ENCODE measurements around the gene TEAD4.

The TEAD4 gene

DNA sequence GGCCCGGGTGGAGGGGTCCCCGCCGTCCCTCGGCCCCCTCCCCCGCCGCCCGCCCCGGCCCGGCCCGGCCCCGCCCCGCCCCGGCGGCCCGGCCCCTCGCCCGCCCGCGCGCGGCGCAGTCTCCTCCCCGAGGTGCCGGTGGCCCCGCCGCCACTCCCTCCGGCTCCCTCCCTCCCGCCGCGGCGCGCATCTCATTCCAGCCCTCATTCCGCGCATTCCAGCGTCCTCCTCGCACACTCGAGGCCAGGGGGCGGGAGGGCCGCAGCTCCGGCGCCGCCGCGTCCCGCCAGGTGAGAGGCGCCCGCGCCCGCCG, at the start of gene TEAD4:
Gene TEAD4, plus strand, starts transcription at position 206 of the 313 bp plus-strand sequence.
- H3K4me1 ChIP-seq (ENCODE audit: control insufficient read depth, insufficient read depth, low read length), result peaks cover 8% of the 10 kb centered on the region
- H3K4me3 ChIP-seq (ENCODE audit: low read length), result peak within 1 kb of the TSS; percentile 71
- H3K27ac ChIP-seq (ENCODE audit: low read depth, low read length), result peak within 1 kb of the TSS; percentile 51
- no peak within 1 kb of the TSS for H3K9ac ChIP-seq (ENCODE audit: low read length)
- H3K36me3 ChIP-seq (ENCODE audit: control insufficient read depth, insufficient read depth, low read length), result no peaks in the 10 kb centered on the region
- H3K27me3 ChIP-seq (ENCODE audit: control insufficient read depth, insufficient read depth, low read length), result no peaks in the 10 kb centered on the region

DNA sequence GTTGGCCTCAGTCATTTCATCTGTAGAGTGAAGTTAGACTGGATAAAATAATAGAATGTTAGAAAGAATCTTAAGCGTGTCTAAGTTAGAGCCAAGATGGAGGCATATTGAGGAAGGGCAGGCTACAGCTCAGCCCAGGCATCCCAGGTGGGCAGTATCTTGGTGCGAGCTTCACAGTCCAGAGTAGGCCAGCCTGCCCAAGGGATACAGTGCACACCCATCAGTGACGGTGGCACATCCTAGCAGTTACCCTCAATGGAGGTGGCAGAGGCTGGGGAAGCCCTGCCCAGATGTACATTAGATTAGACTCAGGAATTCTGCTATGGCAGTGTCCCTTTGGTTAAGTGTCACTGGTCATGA, 47.0 kb upstream of the TEAD4 start:
- no peak overlapping the region for H3K9ac ChIP-seq (ENCODE audit: low read length)
- H3K4me3 ChIP-seq (ENCODE audit: low read length), result no peak overlapping the region
- H3K36me3 ChIP-seq (ENCODE audit: control insufficient read depth, insufficient read depth, low read length), result no peaks in the 10 kb centered on the region
- no peaks in the 10 kb centered on the region for H3K4me1 ChIP-seq (ENCODE audit: control insufficient read depth, insufficient read depth, low read length)
- H3K27me3 ChIP-seq (ENCODE audit: control insufficient read depth, insufficient read depth, low read length), result no peaks in the 10 kb centered on the region
- no peak overlapping the region for H3K27ac ChIP-seq (ENCODE audit: low read depth, low read length)

DNA sequence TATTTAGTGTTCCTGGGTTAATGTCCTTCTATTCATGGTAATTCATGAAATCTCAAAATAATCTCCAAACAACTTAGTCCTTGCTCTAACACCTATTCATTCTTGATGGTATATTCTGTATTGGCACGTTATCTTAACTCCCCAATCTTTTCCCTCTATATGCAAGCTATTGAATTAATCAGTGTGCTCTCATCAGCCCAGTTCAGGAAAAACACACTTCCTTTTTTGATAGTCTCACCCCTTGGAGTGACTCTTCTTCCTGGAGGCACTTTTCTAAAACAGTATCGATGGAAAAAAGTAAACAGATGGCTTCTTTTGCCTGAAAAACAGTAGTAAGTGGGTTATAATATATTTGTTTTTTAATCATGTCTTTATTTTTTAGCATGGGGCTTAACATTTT, 39.9 kb upstream of the TEAD4 start:
- Histone ChIP-seq H3K36me3 (ENCODE audit: control insufficient read depth, insufficient read depth, low read length) (peaks cover 10% of the 10 kb centered on the region), H3K27ac (ENCODE audit: low read depth, low read length) (no peak overlapping the region)

DNA sequence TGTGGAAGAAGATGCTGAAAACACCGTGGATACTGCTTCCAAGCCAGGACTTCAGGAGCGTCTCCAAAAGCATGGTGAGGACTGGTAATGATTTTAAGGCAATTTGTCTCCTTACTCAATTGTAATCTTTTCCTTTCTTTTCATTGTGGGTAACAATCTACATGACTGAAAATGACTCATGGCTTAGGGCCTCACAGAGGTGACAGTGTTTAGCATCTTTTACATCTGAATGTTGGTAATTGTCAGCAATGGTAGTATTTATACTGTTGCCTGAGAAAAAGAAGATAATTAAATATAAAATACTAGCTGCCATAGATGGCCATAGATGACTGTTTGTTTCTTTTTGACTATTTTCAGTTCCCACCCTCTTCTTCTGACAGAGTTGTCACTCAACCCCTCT, 36.9 kb upstream of the TEAD4 start:
- Histone ChIP-seq H3K27ac (ENCODE audit: low read depth, low read length) (no peak overlapping the region), H3K36me3 (ENCODE audit: control insufficient read depth, insufficient read depth, low read length) (peaks cover 18% of the 10 kb centered on the region), H3K4me3 (ENCODE audit: low read length) (no peak overlapping the region), H3K4me1 (ENCODE audit: control insufficient read depth, insufficient read depth, low read length) (no peaks in the 10 kb centered on the region), H3K9ac (ENCODE audit: low read length) (no peak overlapping the region), H3K27me3 (ENCODE audit: control insufficient read depth, insufficient read depth, low read length) (no peaks in the 10 kb centered on the region)

More for the DNA sequence above, 39.9 kb upstream of the TEAD4 start:
- H3K4me1 ChIP-seq (ENCODE audit: control insufficient read depth, insufficient read depth, low read length), result no peaks in the 10 kb centered on the region
- no peaks in the 10 kb centered on the region for H3K27me3 ChIP-seq (ENCODE audit: control insufficient read depth, insufficient read depth, low read length)
- H3K4me3 ChIP-seq (ENCODE audit: low read length), result no peak overlapping the region
- H3K9ac ChIP-seq (ENCODE audit: low read length), result no peak overlapping the region

DNA sequence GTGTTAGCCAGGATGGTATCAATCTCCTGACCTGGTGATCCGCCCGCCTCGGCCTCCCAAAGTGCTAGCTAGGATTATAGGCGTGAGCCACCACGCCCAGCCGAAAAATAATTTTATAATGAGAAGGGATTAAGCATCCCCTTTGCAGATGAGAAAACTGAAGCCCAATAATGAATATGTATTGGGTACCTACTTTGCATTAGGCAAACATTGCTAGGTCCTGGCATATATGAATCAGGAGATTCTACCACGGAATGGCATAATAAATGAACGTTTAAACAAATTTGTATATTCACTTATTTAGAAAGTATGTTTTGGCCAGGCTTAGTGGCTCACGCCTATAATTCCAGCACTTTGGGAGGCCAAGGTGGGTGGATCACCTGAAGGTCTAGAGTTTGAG, 36.1 kb upstream of the TEAD4 start:
- Histone ChIP-seq H3K9ac (ENCODE audit: low read length) (no peak overlapping the region), H3K4me1 (ENCODE audit: control insufficient read depth, insufficient read depth, low read length) (no peaks in the 10 kb centered on the region), H3K27me3 (ENCODE audit: control insufficient read depth, insufficient read depth, low read length) (no peaks in the 10 kb centered on the region), H3K4me3 (ENCODE audit: low read length) (no peak overlapping the region), H3K27ac (ENCODE audit: low read depth, low read length) (no peak overlapping the region), H3K36me3 (ENCODE audit: control insufficient read depth, insufficient read depth, low read length) (peaks cover 18% of the 10 kb centered on the region)

DNA sequence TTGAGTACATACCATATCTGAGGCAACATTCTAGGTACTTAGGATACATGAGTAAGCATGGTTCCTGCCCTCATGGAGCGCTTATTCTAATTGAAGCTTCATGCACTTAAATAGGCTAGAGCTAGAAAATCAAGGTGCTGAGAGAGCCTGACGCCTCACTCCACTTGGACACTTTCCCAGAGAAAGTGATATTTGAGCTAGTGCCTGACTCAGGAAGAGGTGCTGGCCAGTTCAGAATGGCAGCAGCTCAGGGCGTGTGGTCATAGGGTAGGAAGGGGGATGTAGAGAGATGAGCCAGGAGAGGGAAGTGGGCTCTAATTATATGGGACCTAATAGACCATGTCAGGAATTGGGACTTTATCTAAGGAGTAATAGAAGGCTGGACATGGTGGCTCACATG, 35.2 kb upstream of the TEAD4 start:
- H3K9ac ChIP-seq (ENCODE audit: low read length), result no peak overlapping the region
- no peak overlapping the region for H3K27ac ChIP-seq (ENCODE audit: low read depth, low read length)
- no peak overlapping the region for H3K4me3 ChIP-seq (ENCODE audit: low read length)
- no peaks in the 10 kb centered on the region for H3K27me3 ChIP-seq (ENCODE audit: control insufficient read depth, insufficient read depth, low read length)
- no peaks in the 10 kb centered on the region for H3K4me1 ChIP-seq (ENCODE audit: control insufficient read depth, insufficient read depth, low read length)
- peaks cover 18% of the 10 kb centered on the region for H3K36me3 ChIP-seq (ENCODE audit: control insufficient read depth, insufficient read depth, low read length)

DNA sequence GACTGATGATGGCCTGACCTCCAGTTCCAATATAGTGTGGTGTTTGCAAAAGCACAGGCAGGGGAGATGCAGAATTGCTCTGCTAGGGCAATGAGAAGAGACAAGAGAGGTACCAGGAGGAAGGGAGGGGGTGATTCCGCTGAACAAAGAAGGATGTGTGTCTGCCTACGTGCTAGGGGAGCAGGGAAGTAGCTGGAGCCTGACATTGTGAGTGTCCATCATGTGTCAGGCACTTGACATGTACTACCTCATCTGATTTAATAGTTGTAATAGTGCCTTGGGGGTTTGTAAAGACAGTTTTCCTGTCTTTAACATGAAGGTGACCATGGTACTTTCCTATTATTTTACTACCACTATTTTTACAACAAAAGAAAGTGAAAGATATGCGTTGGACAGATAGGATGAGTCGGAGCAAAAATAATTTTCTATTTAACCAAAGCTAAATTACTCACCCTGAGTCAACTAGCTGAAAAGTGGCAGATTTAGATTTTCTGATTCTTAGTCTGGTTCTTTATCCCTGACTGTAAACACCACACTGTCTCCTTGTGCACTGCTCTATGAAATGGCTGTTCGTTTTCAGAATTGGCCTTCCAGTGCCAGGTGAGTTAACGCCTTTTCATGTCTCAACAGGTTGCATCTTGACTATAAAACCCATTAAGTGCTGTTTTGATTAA, 33.7 kb upstream of the TEAD4 start:
- Histone ChIP-seq H3K36me3 (ENCODE audit: control insufficient read depth, insufficient read depth, low read length) (peaks cover 18% of the 10 kb centered on the region), H3K27ac (ENCODE audit: low read depth, low read length) (no peak overlapping the region), H3K4me1 (ENCODE audit: control insufficient read depth, insufficient read depth, low read length) (no peaks in the 10 kb centered on the region), H3K27me3 (ENCODE audit: control insufficient read depth, insufficient read depth, low read length) (no peaks in the 10 kb centered on the region), H3K9ac (ENCODE audit: low read length) (no peak overlapping the region), H3K4me3 (ENCODE audit: low read length) (no peak overlapping the region)

DNA sequence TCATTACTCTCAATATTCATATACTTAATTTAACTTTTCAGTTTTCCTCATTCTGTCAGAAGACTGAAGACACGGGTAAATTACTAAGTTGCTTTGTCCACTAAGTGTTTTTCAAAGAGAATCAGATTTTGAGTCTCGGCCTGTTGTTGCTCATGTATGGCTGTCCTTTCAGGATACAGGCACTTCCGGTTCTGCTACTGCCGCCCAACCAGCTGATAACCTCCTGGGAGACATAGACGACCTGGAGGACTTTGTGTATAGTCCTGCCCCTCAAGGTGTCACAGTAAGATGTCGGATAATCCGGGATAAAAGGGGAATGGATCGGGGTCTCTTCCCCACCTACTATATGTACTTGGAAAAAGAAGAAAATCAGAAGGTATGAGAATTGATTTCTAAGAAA, 28.3 kb upstream of the TEAD4 start:
- no peaks in the 10 kb centered on the region for H3K4me1 ChIP-seq (ENCODE audit: control insufficient read depth, insufficient read depth, low read length)
- H3K36me3 ChIP-seq (ENCODE audit: control insufficient read depth, insufficient read depth, low read length), result peaks cover 5% of the 10 kb centered on the region
- H3K9ac ChIP-seq (ENCODE audit: low read length), result no peak overlapping the region
- no peak overlapping the region for H3K4me3 ChIP-seq (ENCODE audit: low read length)
- no peaks in the 10 kb centered on the region for H3K27me3 ChIP-seq (ENCODE audit: control insufficient read depth, insufficient read depth, low read length)
- H3K27ac ChIP-seq (ENCODE audit: low read depth, low read length), result no peak overlapping the region

DNA sequence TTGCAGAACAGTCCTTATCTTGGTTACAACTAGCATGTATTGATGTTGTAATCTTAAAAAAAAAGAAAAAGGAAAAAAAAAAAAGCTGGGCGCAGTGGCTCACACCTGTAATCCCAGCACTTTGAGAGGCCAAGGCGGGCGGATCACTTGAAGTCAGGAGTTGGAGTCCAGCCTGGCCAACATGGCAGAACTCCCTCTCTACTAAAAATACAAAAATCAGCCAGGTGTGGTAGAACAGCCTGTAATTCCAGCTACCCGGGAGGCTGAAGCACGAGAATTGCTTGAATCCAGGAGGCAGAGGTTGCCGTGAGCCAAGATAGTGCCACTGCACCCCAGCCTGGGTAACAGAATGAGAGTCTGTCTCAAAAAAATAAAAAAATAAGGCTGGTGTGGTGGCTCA, 25.6 kb upstream of the TEAD4 start:
- Histone ChIP-seq H3K36me3 (ENCODE audit: control insufficient read depth, insufficient read depth, low read length) (peaks cover 10% of the 10 kb centered on the region), H3K27me3 (ENCODE audit: control insufficient read depth, insufficient read depth, low read length) (no peaks in the 10 kb centered on the region), H3K9ac (ENCODE audit: low read length) (no peak overlapping the region), H3K4me3 (ENCODE audit: low read length) (no peak overlapping the region), H3K27ac (ENCODE audit: low read depth, low read length) (no peak overlapping the region), H3K4me1 (ENCODE audit: control insufficient read depth, insufficient read depth, low read length) (no peaks in the 10 kb centered on the region)

DNA sequence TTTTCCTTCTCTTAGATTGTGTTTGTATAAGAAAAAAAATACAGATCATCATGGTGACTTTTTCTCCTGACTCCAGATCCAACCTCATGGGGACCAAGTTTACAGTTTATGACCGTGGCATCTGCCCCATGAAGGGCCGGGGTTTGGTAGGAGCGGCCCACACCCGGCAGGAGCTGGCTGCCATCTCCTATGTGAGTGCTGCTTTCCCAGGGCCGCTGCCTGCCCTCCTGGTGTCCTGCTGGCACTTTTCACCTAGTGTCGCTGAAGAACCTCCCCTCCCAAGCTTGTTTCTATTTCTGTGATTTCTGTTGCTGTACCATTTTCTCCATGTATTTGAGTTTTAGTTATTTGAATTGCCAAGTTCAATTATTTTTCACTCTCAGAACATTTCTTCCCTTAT, 24.8 kb upstream of the TEAD4 start:
- H3K36me3 ChIP-seq (ENCODE audit: control insufficient read depth, insufficient read depth, low read length), result peaks cover 13% of the 10 kb centered on the region
- no peaks in the 10 kb centered on the region for H3K4me1 ChIP-seq (ENCODE audit: control insufficient read depth, insufficient read depth, low read length)
- no peak overlapping the region for H3K9ac ChIP-seq (ENCODE audit: low read length)
- H3K4me3 ChIP-seq (ENCODE audit: low read length), result no peak overlapping the region
- H3K27me3 ChIP-seq (ENCODE audit: control insufficient read depth, insufficient read depth, low read length), result no peaks in the 10 kb centered on the region
- H3K27ac ChIP-seq (ENCODE audit: low read depth, low read length), result no peak overlapping the region

DNA sequence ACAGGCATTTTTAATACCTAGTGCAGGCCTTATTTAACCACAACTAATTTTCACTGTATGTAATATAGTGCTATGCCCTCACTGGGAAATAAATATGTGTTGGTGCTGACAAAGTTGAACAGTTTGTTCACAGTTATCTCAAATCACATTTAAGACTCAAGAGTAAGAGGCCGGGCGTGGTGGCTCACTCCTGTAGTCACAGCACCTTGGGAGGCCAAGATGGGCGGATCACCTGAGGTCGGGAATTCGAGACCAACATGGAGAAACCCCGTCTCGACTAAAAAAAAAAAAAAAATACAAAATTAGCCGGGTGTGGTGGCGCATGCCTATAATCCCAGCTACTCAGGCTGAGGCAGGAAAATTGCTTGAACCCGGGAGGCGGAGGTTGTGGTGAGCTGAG, 22.9 kb upstream of the TEAD4 start:
- H3K27me3 ChIP-seq (ENCODE audit: control insufficient read depth, insufficient read depth, low read length), result no peaks in the 10 kb centered on the region
- H3K4me3 ChIP-seq (ENCODE audit: low read length), result no peak overlapping the region
- H3K36me3 ChIP-seq (ENCODE audit: control insufficient read depth, insufficient read depth, low read length), result peaks cover 18% of the 10 kb centered on the region
- H3K9ac ChIP-seq (ENCODE audit: low read length), result no peak overlapping the region
- no peak overlapping the region for H3K27ac ChIP-seq (ENCODE audit: low read depth, low read length)
- H3K4me1 ChIP-seq (ENCODE audit: control insufficient read depth, insufficient read depth, low read length), result no peaks in the 10 kb centered on the region

DNA sequence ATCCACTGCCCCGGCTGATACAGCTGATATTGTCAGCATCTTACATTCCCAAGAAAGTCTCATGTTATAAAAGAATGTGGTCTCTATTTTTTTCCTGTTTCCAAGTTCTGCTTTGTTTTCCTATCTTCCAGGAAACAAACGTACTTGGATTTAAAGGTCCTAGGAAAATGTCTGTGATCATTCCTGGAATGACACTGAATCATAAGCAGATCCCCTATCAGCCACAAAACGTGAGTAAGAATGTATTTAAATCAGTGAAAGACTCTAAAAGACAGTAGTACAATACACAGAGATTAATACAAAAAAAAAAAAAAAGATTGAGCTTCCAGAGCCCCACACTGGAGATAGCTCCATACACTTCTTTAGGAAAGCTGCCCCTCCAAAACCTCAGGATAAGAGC, 21.7 kb upstream of the TEAD4 start:
- H3K4me3 ChIP-seq (ENCODE audit: low read length), result no peak overlapping the region
- H3K9ac ChIP-seq (ENCODE audit: low read length), result no peak overlapping the region
- H3K27ac ChIP-seq (ENCODE audit: low read depth, low read length), result no peak overlapping the region
- H3K36me3 ChIP-seq (ENCODE audit: control insufficient read depth, insufficient read depth, low read length), result peaks cover 13% of the 10 kb centered on the region
- no peaks in the 10 kb centered on the region for H3K4me1 ChIP-seq (ENCODE audit: control insufficient read depth, insufficient read depth, low read length)
- H3K27me3 ChIP-seq (ENCODE audit: control insufficient read depth, insufficient read depth, low read length), result no peaks in the 10 kb centered on the region

DNA sequence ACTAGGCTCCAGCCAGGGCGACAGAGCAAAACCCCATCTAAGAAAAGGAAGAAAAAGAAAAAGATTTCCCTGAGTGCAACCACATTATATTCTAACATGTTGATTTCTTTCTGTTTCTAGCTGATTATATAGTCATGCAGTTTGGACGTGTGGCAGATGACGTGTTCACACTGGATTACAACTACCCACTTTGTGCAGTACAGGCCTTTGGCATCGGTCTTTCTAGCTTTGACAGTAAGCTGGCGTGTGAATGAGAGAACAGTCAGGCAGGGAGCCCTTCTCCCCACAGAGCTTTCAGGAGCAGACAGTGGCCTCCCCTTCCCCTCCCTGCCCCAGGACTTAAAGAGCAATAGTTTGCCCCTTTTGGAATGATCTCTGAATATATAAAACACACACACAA, 20.0 kb upstream of the TEAD4 start:
- H3K9ac ChIP-seq (ENCODE audit: low read length), result no peak overlapping the region
- no peak overlapping the region for H3K4me3 ChIP-seq (ENCODE audit: low read length)
- no peaks in the 10 kb centered on the region for H3K4me1 ChIP-seq (ENCODE audit: control insufficient read depth, insufficient read depth, low read length)
- no peak overlapping the region for H3K27ac ChIP-seq (ENCODE audit: low read depth, low read length)
- no peaks in the 10 kb centered on the region for H3K27me3 ChIP-seq (ENCODE audit: control insufficient read depth, insufficient read depth, low read length)
- peaks cover 13% of the 10 kb centered on the region for H3K36me3 ChIP-seq (ENCODE audit: control insufficient read depth, insufficient read depth, low read length)

Data from rectal smooth muscle tissue (tissue), 1 donor.